Urinary bladder (tissue), 4 donors: Measurements from ENCODE around the gene TPPP3. TPM values are rescaled to one million over a fixed set of nuclear protein-coding genes. Genes with fewer than 3 reads are reported as not detected.

Experiments
- DNase-seq: peaks from one replicate; pipeline ENCODE4 v3.0.0-alpha.2; 2015; ENCODE audit errors: extremely low spot score
- H3K27ac ChIP-seq: one replicate; pipeline ENCODE4 v1.5.1; 2013; ENCODE audit warnings: low read depth, mild to moderate bottlenecking, moderate library complexity
- H3K36me3 ChIP-seq: one replicate; pipeline ENCODE4 v1.6.1; 2013; ENCODE audit warnings: mild to moderate bottlenecking, moderate library complexity; ENCODE audit not compliant: insufficient read depth
- H3K4me1 ChIP-seq: one replicate; pipeline ENCODE4 v1.6.1; 2013; ENCODE audit warnings: mild to moderate bottlenecking, moderate library complexity; ENCODE audit not compliant: insufficient read depth
- H3K4me3 ChIP-seq: one replicate; pipeline ENCODE4 v1.5.1; 2013; ENCODE audit warnings: low read depth, low read length
- WGBS: extraction: QIAGEN DNeasy Blood & Tissue Kit; methylation state at CpG from one replicate; pipeline ENCODE4 v1.1.7; 2013; 5-methylcytosine and 5-hydroxymethylcytosine counted together
- polyA plus RNA-seq: library from polyadenylated mRNA; stranded (reverse); fragments of 200-250 nt; gene quantifications from one replicate; pipeline ENCODE4 v1.2.3, GENCODE V29; 2013
- small RNA-seq: library from RNA; depleted of rRNA; stranded (forward); fragments of <200 nt; gene quantifications from one replicate; pipeline ENCODE3, GENCODE V24; 2014
- total RNA-seq: library from RNA; depleted of rRNA; stranded (reverse); fragments of >200 nt; gene quantifications from one replicate; pipeline ENCODE4 v1.2.3, GENCODE V29; 2014
- donor health status: healthy with polysubstance abuse.
- donor health status: healthy.

TPPP3 gene
- total and polyA plus RNA-seq, 2 donors = 14.6 to 24.0 TPM

DNA sequence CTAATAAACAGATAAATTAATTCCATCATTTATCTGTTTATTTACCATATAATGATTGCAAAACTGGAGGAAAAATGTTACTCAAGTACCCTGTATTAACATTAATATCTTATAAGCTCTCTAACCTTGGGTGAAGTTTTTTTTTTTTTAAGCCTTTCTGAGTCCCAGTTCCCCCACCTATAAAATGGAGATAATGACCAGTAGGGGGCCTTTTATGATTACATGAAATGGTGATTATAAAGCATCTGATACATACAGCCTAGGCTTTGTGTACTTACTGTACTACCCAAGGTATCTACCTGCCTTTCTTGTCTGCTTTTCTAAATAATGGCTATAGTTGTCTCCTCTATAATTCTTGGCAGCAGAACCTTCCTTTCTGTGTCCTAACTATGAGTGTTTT lies 44.1 kb downstream of the TPPP3 start:
- Histone ChIP-seq H3K27ac (no peak overlapping the region), H3K4me3 (no peak overlapping the region), H3K4me1 (no peaks in the 10 kb centered on the region), H3K36me3 (no peaks in the 10 kb centered on the region)
- DNase-seq = no peak

DNA sequence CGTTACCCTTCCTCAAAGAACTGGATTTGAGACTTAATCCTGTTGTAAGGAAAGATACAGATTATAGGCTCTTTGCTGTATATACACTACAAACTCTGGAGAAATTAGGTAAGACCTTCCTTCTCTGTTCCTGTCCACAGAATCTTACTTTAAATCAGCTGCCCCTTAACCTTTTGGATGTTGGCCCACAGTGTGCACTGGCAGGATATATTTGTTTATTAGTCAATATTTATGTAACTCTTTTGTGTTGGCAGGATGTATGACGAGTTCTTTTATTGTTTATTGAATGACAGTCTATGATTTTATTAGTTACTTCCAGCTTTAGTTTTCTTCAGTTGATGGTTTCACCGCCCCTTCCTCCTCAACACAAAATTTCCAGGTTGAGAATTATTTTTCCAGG lies 47.0 kb downstream of the TPPP3 start:
- WGBS = 65% methylated on average over 3 of the region's 3 CpGs
- Histone ChIP-seq H3K27ac (no peak overlapping the region), H3K4me3 (no peak overlapping the region), H3K4me1 (no peaks in the 10 kb centered on the region), H3K36me3 (no peaks in the 10 kb centered on the region)
- DNase-seq = no peak

DNA sequence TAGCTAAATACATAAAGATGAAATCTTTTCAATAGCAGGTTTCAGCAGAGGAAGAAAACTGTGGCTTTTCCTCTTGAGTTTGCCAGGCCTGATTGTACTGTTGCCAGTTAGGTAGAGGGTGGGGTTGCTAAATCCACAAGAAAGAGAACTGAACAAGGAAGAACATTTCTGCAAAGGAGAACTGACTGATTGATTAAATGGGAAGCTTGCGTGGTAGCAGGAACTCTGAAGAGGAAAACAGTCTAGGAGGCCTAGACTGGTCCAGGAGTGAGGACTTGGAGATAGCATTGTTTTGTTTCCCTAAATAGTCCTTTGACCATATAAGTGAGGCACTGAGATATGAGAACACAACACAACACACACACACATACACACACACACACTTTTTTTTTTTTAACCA lies 47.9 kb downstream of the TPPP3 start:
- DNase-seq = no peak
- Histone ChIP-seq H3K4me3 (no peak overlapping the region), H3K36me3 (no peaks in the 10 kb centered on the region), H3K4me1 (no peaks in the 10 kb centered on the region), H3K27ac (no peak overlapping the region)
- 71% methylated on average over 1 of the region's 1 CpG for WGBS

DNA sequence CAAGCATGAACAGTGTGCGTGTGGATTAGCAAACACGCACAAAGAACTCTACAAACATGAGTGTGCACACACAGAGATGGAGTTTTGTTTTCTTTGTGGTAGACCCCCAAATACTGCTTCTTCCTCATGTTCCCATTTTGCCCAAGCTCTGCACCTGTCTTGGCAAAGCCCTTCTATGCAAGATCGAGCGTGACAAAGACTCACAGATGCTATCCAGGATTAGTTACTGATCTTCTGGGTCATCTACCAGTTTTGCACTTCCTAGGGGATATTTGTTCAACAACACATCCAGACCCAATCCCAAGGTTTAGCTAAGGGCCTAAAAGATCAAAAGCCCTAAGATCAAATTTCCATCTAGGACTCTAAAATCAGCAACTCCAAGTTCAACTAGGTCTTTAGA lies 50.7 kb downstream of the TPPP3 start:
- H3K4me1 ChIP-seq = no peaks in the 10 kb centered on the region
- H3K4me3 ChIP-seq = no peak overlapping the region
- no peak for DNase-seq
- H3K36me3 ChIP-seq = no peaks in the 10 kb centered on the region
- 85% methylated on average over 4 of the region's 4 CpGs for WGBS
- H3K27ac ChIP-seq = no peak overlapping the region

DNA sequence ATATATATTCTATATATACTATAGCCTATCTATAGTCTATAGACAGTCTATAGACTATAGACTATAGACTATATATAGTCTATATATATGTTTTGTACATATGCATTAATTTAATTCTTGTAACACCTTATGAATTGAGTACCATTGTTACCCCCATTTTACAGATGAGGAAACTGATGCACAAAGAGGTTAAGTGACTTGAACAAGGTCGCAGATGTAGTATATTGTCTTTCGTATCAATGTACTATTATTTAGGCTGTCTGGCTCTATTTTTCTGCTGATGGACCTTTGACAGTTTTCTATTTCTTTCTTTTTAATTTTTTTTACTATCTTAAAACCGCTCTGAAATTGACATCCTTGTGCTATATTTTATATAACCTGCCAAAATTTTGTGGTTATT lies 52.0 kb downstream of the TPPP3 start:
- H3K4me1 ChIP-seq = no peaks in the 10 kb centered on the region
- no peak overlapping the region for H3K27ac ChIP-seq
- DNase-seq = no peak
- no peak overlapping the region for H3K4me3 ChIP-seq
- no peaks in the 10 kb centered on the region for H3K36me3 ChIP-seq
- 88% methylated on average over 3 of the region's 3 CpGs for WGBS

Small RNA genes lying within 50 kb of the gene (small RNA-seq; reads per million reads assigned to genes)
- not detected for gene RNU1-123P

Other genes with a start within 250 kb of the TPPP3 start
- 22.4 TPM for gene B3GNT9, start 242.5 kb downstream of the TPPP3 start, total RNA-seq
- gene B3GNT9, start 242.5 kb downstream of the TPPP3 start, polyA plus RNA-seq = 26.4 TPM
- 7.3 TPM for gene TRADD, start 233.6 kb downstream of the TPPP3 start, total RNA-seq
- gene TRADD, start 233.6 kb downstream of the TPPP3 start, polyA plus RNA-seq = 38.1 TPM
- 4.7 TPM for gene FBXL8, start 233.5 kb downstream of the TPPP3 start, total RNA-seq
- 20.4 TPM for gene FBXL8, start 233.5 kb downstream of the TPPP3 start, polyA plus RNA-seq
- 4.5 TPM for gene HSF4, start 228.8 kb downstream of the TPPP3 start, total RNA-seq
- gene HSF4, start 228.8 kb downstream of the TPPP3 start, polyA plus RNA-seq = 75.2 TPM
- 5.3 TPM for gene NOL3, start 223.0 kb downstream of the TPPP3 start, total RNA-seq
- 66.6 TPM for gene NOL3, start 223.0 kb downstream of the TPPP3 start, polyA plus RNA-seq
- 11.4 TPM for gene MATCAP1, start 209.5 kb downstream of the TPPP3 start, total RNA-seq
- gene MATCAP1, start 209.5 kb downstream of the TPPP3 start, polyA plus RNA-seq = 20.9 TPM
- gene EXOC3L1, start 203.4 kb downstream of the TPPP3 start, total RNA-seq = 3.4 TPM
- gene EXOC3L1, start 203.4 kb downstream of the TPPP3 start, polyA plus RNA-seq = 3.7 TPM
- gene E2F4, start 201.3 kb downstream of the TPPP3 start, total RNA-seq = 28.0 TPM
- gene E2F4, start 201.3 kb downstream of the TPPP3 start, polyA plus RNA-seq = 65.0 TPM
- gene ELMO3, start 194.4 kb downstream of the TPPP3 start, total RNA-seq = 2.7 TPM
- gene ELMO3, start 194.4 kb downstream of the TPPP3 start, polyA plus RNA-seq = 6.4 TPM
- gene TMEM208, start 166.4 kb downstream of the TPPP3 start, total RNA-seq = 12.6 TPM
- 54.4 TPM for gene TMEM208, start 166.4 kb downstream of the TPPP3 start, polyA plus RNA-seq
- 7.5 TPM for gene FHOD1, start 146.0 kb downstream of the TPPP3 start, total RNA-seq
- 16.4 TPM for gene FHOD1, start 146.0 kb downstream of the TPPP3 start, polyA plus RNA-seq
- 0.32 TPM for gene SLC9A5, start 144.5 kb downstream of the TPPP3 start, total RNA-seq
- gene SLC9A5, start 144.5 kb downstream of the TPPP3 start, polyA plus RNA-seq = 0.29 TPM
- 12.8 TPM for gene PLEKHG4, start 114.0 kb downstream of the TPPP3 start, total RNA-seq
- 5.8 TPM for gene PLEKHG4, start 114.0 kb downstream of the TPPP3 start, polyA plus RNA-seq
- 1.1 TPM for gene KCTD19, start 66.8 kb downstream of the TPPP3 start, total RNA-seq
- 0.14 TPM for gene KCTD19, start 66.8 kb downstream of the TPPP3 start, polyA plus RNA-seq
- 2.1 TPM for gene LRRC36, start 66.7 kb downstream of the TPPP3 start, total RNA-seq
- gene LRRC36, start 66.7 kb downstream of the TPPP3 start, polyA plus RNA-seq = 0.19 TPM
- gene ZDHHC1, start 23.0 kb upstream of the TPPP3 start, total RNA-seq = 3.8 TPM
- 10.9 TPM for gene ZDHHC1, start 23.0 kb upstream of the TPPP3 start, polyA plus RNA-seq
- 6.9 TPM for gene HSD11B2, start 37.6 kb upstream of the TPPP3 start, total RNA-seq
- gene HSD11B2, start 37.6 kb upstream of the TPPP3 start, polyA plus RNA-seq = 1.9 TPM
- gene ATP6V0D1, start 87.7 kb upstream of the TPPP3 start, total RNA-seq = 50.0 TPM
- 92.5 TPM for gene ATP6V0D1, start 87.7 kb upstream of the TPPP3 start, polyA plus RNA-seq
- not detected for gene AGRP, start 90.0 kb upstream of the TPPP3 start, total RNA-seq
- not detected for gene AGRP, start 90.0 kb upstream of the TPPP3 start, polyA plus RNA-seq
- gene RIPOR1, start 135.3 kb upstream of the TPPP3 start, total RNA-seq = 20.5 TPM
- 59.0 TPM for gene RIPOR1, start 135.3 kb upstream of the TPPP3 start, polyA plus RNA-seq
- gene CTCF, start 169.0 kb upstream of the TPPP3 start, total RNA-seq = 35.5 TPM
- gene CTCF, start 169.0 kb upstream of the TPPP3 start, polyA plus RNA-seq = 29.2 TPM